ENCODE data around the gene CDH16. TPM values are rescaled to one million over a fixed set of nuclear protein-coding genes. Genes with fewer than 3 reads are reported as not detected.

Gene CDH16
- total and polyA plus RNA-seq, 2 of the 13 experiments (the other 11 are each of a cell fraction or from before 2014, with no cell fraction given) = 2.7 to 3.9 TPM

DNA sequence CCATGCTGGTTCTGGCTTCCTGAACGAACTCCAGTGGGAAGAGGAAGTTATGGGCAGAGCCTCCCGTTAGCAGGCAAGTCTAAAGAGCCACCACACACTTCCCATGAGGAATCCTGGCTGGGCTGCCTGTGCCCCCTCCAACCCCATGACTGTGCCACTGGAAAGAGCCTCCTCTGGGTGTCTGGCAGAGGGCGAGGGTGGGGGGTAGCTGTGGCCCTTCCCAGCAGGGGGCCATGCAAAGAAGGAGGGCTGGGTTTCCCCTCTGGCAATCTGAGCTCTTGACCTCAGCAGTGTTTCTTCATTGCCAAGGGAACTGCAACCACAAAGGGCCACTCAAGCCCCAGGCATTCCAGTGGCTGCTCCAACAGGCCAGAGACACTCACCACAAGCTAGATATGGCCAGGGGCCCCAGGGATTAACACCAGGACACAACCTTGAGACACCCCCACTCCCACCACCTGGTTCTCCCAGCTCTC lies 8.3 kb upstream of the CDH16 start:
- peaks cover 5 to 18% of the 10 kb centered on the region in 2 experiments; a peak in 4 of 5 replicates for H3K27me3 ChIP-seq (ENCODE audit: control insufficient read depth in 1 of 2, insufficient read depth in 2 of 2, low read length in 2 of 2)
- H3K4me1 ChIP-seq (ENCODE audit: insufficient read depth, low read length) = peaks cover 54% of the 10 kb centered on the region
- ChIA-PET CTCF (ENCODE audit: low intra/inter-chr PET ratio, low total read pairs) (interaction anchor here (2.9 kb wide), 1 partner anchor 32 kb away, joined by 28 read pairs; no protein-coding TSS in a partner anchor), POLR2A (interaction anchor here (3.7 to 3.8 kb wide), 2 partner anchors 22 to 26 kb away, joined by 16 to 23 read pairs; no protein-coding TSS in a partner anchor)
- no peaks in the 10 kb centered on the region for H4K20me1 ChIP-seq (ENCODE audit: insufficient read depth, low read length)
- in situ Hi-C loops (cut with HindIII; ENCODE audit: extremely low pct_ligation_motif_present, low pct_unique_long_range_greater_than_20kb) = no loop called here
- H3K4me3 ChIP-seq (replicated peaks in 1 of 3; ENCODE audit: insufficient read depth in 1 of 3, low read depth in 2 of 3, low read length in 3 of 3) = no peak overlapping the region
- peak; percentile 68 for DNase-seq (ENCODE audit: low spot score)
- ATAC-seq = peak; percentile 31
- no peak overlapping the region for H2AFZ ChIP-seq (ENCODE audit: low read length)
- 24% methylated on average over 2 of the region's 3 CpGs for WGBS (ENCODE audit: low lambda C conversion rate)
- 0 out of 2 replicates have a peak overlapping the region, but pooled peaks have one; percentile 9 for H3K9ac ChIP-seq (ENCODE audit: insufficient read depth, low read depth, low read length)
- no peak overlapping the region for H3K27ac ChIP-seq (ENCODE audit: extremely low read length, insufficient read depth, low read length)
- intact Hi-C loops (cut with micrococcal nuclease; ENCODE audit: unreplicated experiment) = no loop called here
- no TSS peak for BruUV-seq (replicated peaks)
- no peaks in the 10 kb centered on the region; a peak in 1 of 5 replicates for H3K36me3 ChIP-seq (replicated peaks in 1 of 2; ENCODE audit: control insufficient read depth in 1 of 2, insufficient read depth in 2 of 2, low read length in 2 of 2)
- no peak for FAIRE-seq
- H3K9me3 ChIP-seq (ENCODE audit: low read length) = no peaks in the 10 kb centered on the region
- H3K79me2 ChIP-seq (ENCODE audit: insufficient read depth, low read length) = no peaks in the 10 kb centered on the region
- 0 out of 2 replicates have a peak overlapping the region, but pooled peaks have one; percentile 4 for H3K4me2 ChIP-seq (ENCODE audit: low read depth, low read length)
- TF ChIP-seq ZNF276 (CRISPR knock-in tag; IDR thresholded peaks at IDR 0.05; ENCODE audit: low read depth) (no peak), ASH2L (IDR thresholded peaks at IDR 0.05; ENCODE audit: insufficient read length, low read depth, low read length) (peak; percentile 54), NFKB2 (CRISPR knock-in tag; IDR thresholded peaks at IDR 0.05; ENCODE audit: borderline replicate concordance) (0 out of 2 replicates have a peak, but pooled peaks have one; percentile 8), ZMAT5 (CRISPR knock-in tag; IDR thresholded peaks at IDR 0.05; ENCODE audit: borderline replicate concordance, low read depth) (no peak), TEAD3 (CRISPR knock-in tag; optimal IDR thresholded peaks at IDR 0.05; ENCODE audit: borderline replicate concordance) (peak; percentile 43), TBX3 (IDR thresholded peaks at IDR 0.05; ENCODE audit: borderline replicate concordance) (peak; percentile 12; the same call in 1 of the 2 replicates), FOSL1 (CRISPR knock-in tag; IDR thresholded peaks at IDR 0.05; ENCODE audit: borderline replicate concordance) (no peak), ZNF253 (CRISPR knock-in tag; IDR thresholded peaks at IDR 0.05; ENCODE audit: borderline replicate concordance) (no peak), ZNF777 (CRISPR knock-in tag; IDR thresholded peaks at IDR 0.05) (peak; percentile 18), ZNF281 (CRISPR knock-in tag; IDR thresholded peaks at IDR 0.05; ENCODE audit: borderline replicate concordance) (peak; percentile 25; the same call in 1 of the 2 replicates), ZNF33A (CRISPR knock-in tag; IDR thresholded peaks at IDR 0.05; ENCODE audit: borderline replicate concordance) (no peak), ERF (CRISPR knock-in tag; IDR thresholded peaks at IDR 0.05) (0 out of 2 replicates have a peak, but pooled peaks have one; percentile 16), SAP130 (CRISPR knock-in tag; IDR thresholded peaks at IDR 0.05; ENCODE audit: low read depth) (no peak), TIGD3 (CRISPR knock-in tag; IDR thresholded peaks at IDR 0.05; ENCODE audit: borderline replicate concordance) (no peak)
- TF ChIP-seq, protein P1, sequence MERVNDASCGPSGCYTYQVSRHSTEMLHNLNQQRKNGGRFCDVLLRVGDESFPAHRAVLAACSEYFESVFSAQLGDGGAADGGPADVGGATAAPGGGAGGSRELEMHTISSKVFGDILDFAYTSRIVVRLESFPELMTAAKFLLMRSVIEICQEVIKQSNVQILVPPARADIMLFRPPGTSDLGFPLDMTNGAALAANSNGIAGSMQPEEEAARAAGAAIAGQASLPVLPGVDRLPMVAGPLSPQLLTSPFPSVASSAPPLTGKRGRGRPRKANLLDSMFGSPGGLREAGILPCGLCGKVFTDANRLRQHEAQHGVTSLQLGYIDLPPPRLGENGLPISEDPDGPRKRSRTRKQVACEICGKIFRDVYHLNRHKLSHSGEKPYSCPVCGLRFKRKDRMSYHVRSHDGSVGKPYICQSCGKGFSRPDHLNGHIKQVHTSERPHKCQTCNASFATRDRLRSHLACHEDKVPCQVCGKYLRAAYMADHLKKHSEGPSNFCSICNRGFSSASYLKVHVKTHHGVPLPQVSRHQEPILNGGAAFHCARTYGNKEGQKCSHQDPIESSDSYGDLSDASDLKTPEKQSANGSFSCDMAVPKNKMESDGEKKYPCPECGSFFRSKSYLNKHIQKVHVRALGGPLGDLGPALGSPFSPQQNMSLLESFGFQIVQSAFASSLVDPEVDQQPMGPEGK (CRISPR knock-in tag; IDR thresholded peaks at IDR 0.05) = 0 out of 2 replicates have a peak, but pooled peaks have one; percentile 34

All from HepG2 (cell line).